Psoas muscle (tissue), 8 donors: Measurements from ENCODE around the gene PASK. TPM values are rescaled to one million over a fixed set of nuclear protein-coding genes. Genes with fewer than 3 reads are reported as not detected.
"Not testable (repeated sequence)": the region's sequence is repeated elsewhere in the genome, so short reads cannot be mapped to it uniquely, and the experiment has no call there.

Experiments
- ATAC-seq, 4 donors: fragments of 200-7000 bp; cut with Tn5 transposase; one replicate each; pipeline ENCODE4 v1.9.1; 2020; ENCODE audit warnings: moderate library complexity in 3 of 4, mild to moderate bottlenecking in 2 of 4
- DNase-seq, 2 donors: peaks; one replicate each; pipeline ENCODE4 v3.0.0-alpha.2; 2020
- H3K27ac ChIP-seq: fragments of 200-600 bp; one replicate; pipeline ENCODE4 v1.8.0; 2022
- H3K27me3 ChIP-seq, 3 donors: fragments of 200-600 bp in 1 of 3; one replicate each; pipeline versions ENCODE4 v1.6.1 to v1.8.0; 2013 to 2022; ENCODE audit warnings: low read length in 2 of 3, mild to moderate bottlenecking in 2 of 3, moderate library complexity in 1 of 3; ENCODE audit not compliant: insufficient read depth in 3 of 3
- H3K36me3 ChIP-seq, 2 donors: fragments of 200-600 bp in 1 of 2; one replicate each; pipeline versions ENCODE4 v1.6.1 to v1.8.0; 2013 to 2022; ENCODE audit warnings: low read depth in 1 of 2, mild to moderate bottlenecking in 1 of 2, moderate library complexity in 1 of 2; ENCODE audit not compliant: insufficient read depth in 1 of 2
- H3K4me1 ChIP-seq: fragments of 200-600 bp; one replicate; pipeline ENCODE4 v1.8.0; 2022
- H3K4me3 ChIP-seq: fragments of 200-600 bp; one replicate; pipeline ENCODE4 v1.8.0; 2022; ENCODE audit warnings: mild to moderate bottlenecking
- H3K9me3 ChIP-seq: fragments of 200-600 bp; one replicate; pipeline ENCODE4 v1.8.0; 2022
- WGBS, 3 donors: extraction: QIAGEN DNeasy Blood & Tissue Kit; methylation state at CpG; one replicate each; pipeline versions ENCODE4 v1.1.6 to v1.1.7; 2013; 5-methylcytosine and 5-hydroxymethylcytosine counted together
- intact Hi-C, 2 donors: fragments of 100-400 bp; cut with DNase I; formaldehyde crosslinking; loops; one replicate each; pipeline versions ENCODE4 v1.11.0 to v1.14.2; 2022
- polyA plus RNA-seq, 3 donors: library from polyadenylated mRNA; stranded (reverse); fragments of 200-250 nt; gene quantifications; one replicate each; pipeline ENCODE4 v1.2.3, GENCODE V29; 2013
- total RNA-seq, 4 donors: library from RNA; stranded (reverse); fragmentation: NEBNext Ultra II Directional in 2 of 4; extraction: Animal tissue kit (Norgen Biotek cat#: 25700) in 2 of 4; gene quantifications; one replicate each; pipeline versions ENCODE4 v1.2.1 to v1.2.4, GENCODE V29; 2021 to 2023
- TF ChIP-seq, protein P1 (sequence below): fragments of 200-600 bp; IDR thresholded peaks from one replicate; pipeline ENCODE4 v1.8.0; 2022; ENCODE audit warnings: antibody characterized with exemption
- donor health status: healthy with polysubstance abuse.
- donor health status: DM: no; HTN: no; CAD: no; lungs with moderate emphysema.
- donor health status: Bipolar disorder and iron deficiency.
- donor health status: healthy.
- donor health status: DM: yes; HTN: yes; CAD: no.
- donor health status: DM: no; HTN: no; CAD: no.
- donor health status: DM: no; HTN: no; CAD: no.
- donor health status: DM: yes; HTN: yes; CAD: no.

Gene PASK
- total and polyA plus RNA-seq, 7 donors = 0.41 to 1.9 (median 0.95) TPM

DNA sequence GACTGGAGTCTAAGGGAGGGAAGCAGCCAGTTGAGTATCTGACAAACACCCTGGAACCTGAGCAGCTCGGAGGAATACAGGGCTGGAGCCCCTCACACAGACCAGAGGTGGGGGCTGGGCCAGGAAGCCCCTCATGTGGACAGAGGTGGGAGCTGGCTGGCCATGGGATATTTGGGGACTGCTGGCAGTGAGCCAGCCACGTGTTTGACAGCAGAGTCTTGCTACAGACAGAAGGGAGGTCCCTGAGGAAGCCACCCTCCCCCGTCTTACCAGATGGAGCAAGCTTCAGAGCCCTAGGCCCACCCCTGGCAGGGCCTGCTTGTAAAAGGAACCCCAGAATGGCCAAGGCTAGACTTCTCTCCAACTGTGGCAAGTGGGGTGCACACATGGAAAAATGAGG, 43.6 kb downstream of the PASK start:
- ATAC-seq (no peak), DNase-seq (no peak)
- no peaks in the 10 kb centered on the region for H3K27me3 ChIP-seq
- H3K36me3 ChIP-seq = peaks cover 0 to 1% of the 10 kb centered on the region in 2 donors
- H3K4me3 ChIP-seq = no peak overlapping the region
- H3K4me1 ChIP-seq = peaks cover 16% of the 10 kb centered on the region
- TF ChIP-seq, protein P1, sequence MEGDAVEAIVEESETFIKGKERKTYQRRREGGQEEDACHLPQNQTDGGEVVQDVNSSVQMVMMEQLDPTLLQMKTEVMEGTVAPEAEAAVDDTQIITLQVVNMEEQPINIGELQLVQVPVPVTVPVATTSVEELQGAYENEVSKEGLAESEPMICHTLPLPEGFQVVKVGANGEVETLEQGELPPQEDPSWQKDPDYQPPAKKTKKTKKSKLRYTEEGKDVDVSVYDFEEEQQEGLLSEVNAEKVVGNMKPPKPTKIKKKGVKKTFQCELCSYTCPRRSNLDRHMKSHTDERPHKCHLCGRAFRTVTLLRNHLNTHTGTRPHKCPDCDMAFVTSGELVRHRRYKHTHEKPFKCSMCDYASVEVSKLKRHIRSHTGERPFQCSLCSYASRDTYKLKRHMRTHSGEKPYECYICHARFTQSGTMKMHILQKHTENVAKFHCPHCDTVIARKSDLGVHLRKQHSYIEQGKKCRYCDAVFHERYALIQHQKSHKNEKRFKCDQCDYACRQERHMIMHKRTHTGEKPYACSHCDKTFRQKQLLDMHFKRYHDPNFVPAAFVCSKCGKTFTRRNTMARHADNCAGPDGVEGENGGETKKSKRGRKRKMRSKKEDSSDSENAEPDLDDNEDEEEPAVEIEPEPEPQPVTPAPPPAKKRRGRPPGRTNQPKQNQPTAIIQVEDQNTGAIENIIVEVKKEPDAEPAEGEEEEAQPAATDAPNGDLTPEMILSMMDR = no peak
- no peak overlapping the region for H3K27ac ChIP-seq
- WGBS, 3 donors = 41 to 50% (median 48%) methylated on average over 3 of the region's 3 CpGs
- intact Hi-C loops = loop anchor here in 1 of 2 donors (5.0 kb wide), 1 partner anchor 42 kb away; the partner anchor contains the start of gene PASK
- H3K9me3 ChIP-seq = no peaks in the 10 kb centered on the region

DNA sequence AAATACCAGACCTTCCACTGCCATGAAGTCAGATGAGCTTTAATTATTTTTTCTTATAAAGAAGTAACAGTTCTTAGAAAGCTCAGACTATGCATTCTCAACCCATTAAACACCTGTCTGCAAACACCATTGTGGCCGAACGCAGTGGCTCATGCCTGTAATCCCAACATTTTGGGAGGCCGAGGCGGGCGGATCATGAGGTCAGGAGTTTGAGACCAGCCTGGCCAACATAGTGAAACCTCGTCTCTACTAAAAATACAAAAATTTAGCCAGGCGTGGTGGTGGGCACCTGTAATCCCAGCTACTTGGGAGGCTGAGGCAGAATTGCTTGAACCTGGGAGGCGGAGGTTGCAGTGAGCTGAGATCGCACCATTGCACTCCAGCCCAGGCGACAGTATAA, 44.7 kb downstream of the PASK start:
- H3K9me3 ChIP-seq, H3K4me3 ChIP-seq, ATAC-seq, H3K27me3 ChIP-seq, DNase-seq, H3K27ac ChIP-seq: not testable (repeated sequence)
- Histone ChIP-seq H3K36me3 (peaks cover 0 to 11% of the 10 kb centered on the region in 2 donors), H3K4me1 (peaks cover 21% of the 10 kb centered on the region)
- intact Hi-C loops = loop anchor here (5.0 kb wide), 3 partner anchors 43 to 113 kb away; partner anchors contain the start of genes PASK (in 1 of the 2) and PPP1R7 (in 1 of the 2)
- WGBS, 3 donors = 92 to 95% (median 93%) methylated on average over 10 of the region's 10 CpGs

DNA sequence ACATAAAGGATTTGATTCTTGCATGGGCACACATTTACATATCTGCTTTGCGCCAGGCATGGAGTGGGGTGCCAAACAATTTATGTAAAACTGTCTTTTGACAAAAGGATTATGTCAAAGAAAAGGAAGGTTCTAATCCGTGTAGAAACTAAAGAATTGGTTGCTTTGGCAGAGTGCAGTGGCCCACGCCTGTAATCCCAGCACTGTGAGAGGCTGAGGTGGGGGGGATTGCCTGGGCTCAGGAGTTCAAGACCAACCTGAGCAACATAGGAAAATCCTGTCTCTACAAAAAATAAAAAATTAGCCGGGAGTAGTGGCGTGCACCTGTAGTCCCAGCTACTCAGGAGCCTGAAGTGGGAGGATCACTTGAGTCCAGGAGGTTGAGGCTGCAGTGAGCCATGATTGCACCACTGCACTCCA, 46.1 kb downstream of the PASK start:
- Histone ChIP-seq H3K27ac (peak overlapping the region; percentile 88), H3K36me3 (peaks cover 3 to 26% of the 10 kb centered on the region in 2 donors), H3K4me3 (peak overlapping the region; percentile 81), H3K9me3 (no peaks in the 10 kb centered on the region), H3K27me3 (no peaks in the 10 kb centered on the region), H3K4me1 (peaks cover 27% of the 10 kb centered on the region)
- TF ChIP-seq, protein P1 = no peak
- DNase-seq = no peak
- intact Hi-C loops = loop anchor here in 1 of 2 donors (5.0 kb wide), 2 partner anchors 49 to 114 kb away; partner anchors contain the start of gene PPP1R7
- WGBS, 3 donors = 53 to 59% (median 57%) methylated on average over 5 of the region's 5 CpGs
- ATAC-seq = no peak

DNA sequence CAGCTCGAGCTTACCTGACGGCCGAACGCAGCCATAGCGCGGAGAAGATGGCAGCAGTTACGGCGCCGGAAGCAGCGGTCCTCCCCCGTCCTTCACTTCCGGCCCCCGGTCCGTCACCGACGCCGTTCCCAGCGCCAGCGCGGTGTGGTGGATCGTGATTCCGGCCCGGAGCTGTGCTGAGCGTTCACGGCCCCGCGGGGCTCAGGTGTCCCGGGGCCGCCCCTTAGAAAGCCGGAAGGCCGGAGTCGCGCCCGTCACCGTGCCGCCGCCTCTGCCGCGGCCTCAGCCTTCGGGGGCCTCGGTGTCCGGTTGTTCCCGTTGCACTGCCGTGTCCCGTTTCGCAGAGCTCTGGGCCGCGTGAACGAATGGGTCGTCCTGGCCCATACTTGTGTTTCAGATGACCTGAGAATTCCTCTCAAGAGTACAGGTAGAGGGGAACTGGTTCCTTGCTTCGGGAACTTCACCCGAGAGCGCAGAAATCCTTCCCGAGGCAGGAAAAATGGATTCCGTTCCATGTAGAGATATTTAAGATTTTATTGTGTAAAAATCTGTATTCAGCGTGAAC, 47.0 kb downstream of the PASK start, which contains the start of gene MTERF4:
TSS of gene MTERF4 (minus strand) at position 49 of the 565 bp plus-strand sequence. CDS start at position 35, 14 bp downstream.
- TF ChIP-seq, protein P1 = no peak
- WGBS, 3 donors = 0 to 1% (median 0%) methylated on average over 52 to 56 of the region's 56 CpGs
- H3K4me3 ChIP-seq = peak within 1 kb of the TSS; percentile 81
- DNase-seq = peak; percentile 88 to 95
- H3K27me3 ChIP-seq = no peaks in the 10 kb centered on the region
- ATAC-seq = peak; percentile 98 to 99 (median 98)
- H3K27ac ChIP-seq = peak within 1 kb of the TSS; percentile 88
- H3K4me1 ChIP-seq = peaks cover 27% of the 10 kb centered on the region
- intact Hi-C loops = loop anchor here in 1 of 2 donors (5.0 kb wide), 2 partner anchors 50 to 115 kb away; partner anchors contain the start of gene PPP1R7
- H3K36me3 ChIP-seq = peaks cover 3 to 33% of the 10 kb centered on the region in 2 donors
- H3K9me3 ChIP-seq = no peaks in the 10 kb centered on the region

DNA sequence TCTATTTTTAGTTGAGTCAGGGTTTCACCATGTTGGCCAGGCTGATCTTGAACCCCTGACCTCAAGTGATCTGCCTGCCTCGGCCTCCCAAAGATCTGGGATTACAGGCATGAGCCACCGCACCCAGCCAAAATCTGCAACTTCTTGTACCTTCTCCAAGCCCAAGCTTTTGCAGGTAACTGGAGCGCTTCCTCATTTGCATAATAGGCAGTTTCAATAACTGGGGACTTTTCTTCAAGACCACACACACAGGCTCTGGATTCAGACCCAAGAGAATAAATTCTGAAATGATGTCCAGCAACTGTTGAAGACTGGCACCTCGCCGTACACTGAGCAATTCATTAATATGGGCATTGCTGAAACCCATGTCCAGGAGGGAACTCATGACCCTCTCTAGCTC, 50.0 kb downstream of the PASK start:
- intact Hi-C loops = no loop called here
- TF ChIP-seq, protein P1 = no peak
- H3K27ac ChIP-seq = no peak overlapping the region
- 78 to 88% (median 78%) methylated on average over 5 of the region's 5 CpGs for WGBS, 3 donors
- ATAC-seq = no peak
- H3K9me3 ChIP-seq = no peaks in the 10 kb centered on the region
- H3K36me3 ChIP-seq = peaks cover 3 to 63% of the 10 kb centered on the region in 2 donors
- H3K27me3 ChIP-seq = no peaks in the 10 kb centered on the region
- DNase-seq = no peak
- peaks cover 27% of the 10 kb centered on the region for H3K4me1 ChIP-seq
- H3K4me3 ChIP-seq = no peak overlapping the region
